GM12801 (cell line): ENCODE data around the gene OR2AT4.

Experiments
- CTCF ChIP-seq: IDR thresholded peaks from one replicate; pipeline ENCODE4 v1.5.1; 2011; ENCODE audit warnings: control low read depth; ENCODE audit not compliant: insufficient read length; ENCODE audit errors: extremely low read depth

Gene OR2AT4

DNA sequence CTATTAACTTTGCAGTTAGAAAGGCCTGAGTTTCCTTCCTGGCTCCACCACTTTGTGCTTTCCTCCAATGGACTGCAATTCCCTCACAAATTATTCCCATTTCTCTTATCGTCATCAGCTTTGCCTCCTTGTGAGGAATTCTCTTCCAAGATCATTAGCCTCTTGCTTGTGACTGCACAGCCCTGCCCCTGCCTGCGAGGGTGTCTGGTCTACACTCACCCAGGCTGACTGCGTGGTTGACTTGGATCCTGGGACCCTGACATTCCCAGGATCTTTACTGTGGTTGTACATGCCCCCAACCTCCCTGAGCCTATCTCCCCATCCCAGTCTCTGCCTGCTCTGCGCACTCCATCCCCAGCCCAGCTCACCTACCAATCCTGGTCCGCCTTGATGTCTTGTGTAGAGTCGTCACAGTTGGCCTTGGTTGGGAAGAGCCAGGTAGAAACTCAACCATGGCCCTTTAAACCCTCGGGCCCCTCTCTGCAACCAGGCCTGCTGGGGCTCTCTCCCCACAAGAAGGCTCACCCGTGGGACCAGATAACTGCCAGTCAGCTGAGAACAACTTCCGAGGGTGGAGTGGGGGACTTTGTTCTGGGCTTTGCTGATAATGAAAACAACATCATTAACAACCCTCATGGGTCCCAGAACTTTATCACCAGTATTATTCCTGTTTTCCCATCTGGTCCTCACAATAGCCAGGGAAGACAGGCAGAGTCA lies at the start of gene OR2AT4:
OR2AT4 (minus strand) TSS at position 421 of the 717 bp plus-strand sequence.
- no peak for TF ChIP-seq CTCF

DNA sequence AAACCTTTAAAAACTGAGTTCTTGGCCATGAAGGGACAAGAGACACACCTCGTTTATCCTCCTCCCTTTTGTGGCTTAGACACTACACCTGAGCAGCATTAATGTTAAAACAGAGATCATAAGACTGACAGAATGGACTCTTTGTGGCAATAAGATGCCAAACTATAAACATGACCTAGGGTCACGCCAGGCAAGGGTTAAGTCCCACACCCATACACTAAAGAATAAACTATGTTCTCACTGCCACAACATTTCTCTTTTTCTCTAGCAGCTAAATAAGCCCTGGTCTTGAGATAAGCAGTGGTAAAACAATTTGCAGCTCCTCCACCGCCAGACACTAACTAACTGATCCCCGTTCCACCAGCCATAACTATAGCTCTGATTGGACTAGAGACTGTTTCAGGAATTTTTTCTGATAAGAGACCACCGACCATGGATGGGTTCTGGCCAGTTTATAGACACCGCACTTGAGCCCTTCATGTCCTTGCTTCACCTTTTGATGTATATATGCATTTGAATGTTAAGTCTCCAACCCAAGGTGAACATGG lies 49.4 kb upstream of the OR2AT4 start:
- no peak for TF ChIP-seq CTCF

DNA sequence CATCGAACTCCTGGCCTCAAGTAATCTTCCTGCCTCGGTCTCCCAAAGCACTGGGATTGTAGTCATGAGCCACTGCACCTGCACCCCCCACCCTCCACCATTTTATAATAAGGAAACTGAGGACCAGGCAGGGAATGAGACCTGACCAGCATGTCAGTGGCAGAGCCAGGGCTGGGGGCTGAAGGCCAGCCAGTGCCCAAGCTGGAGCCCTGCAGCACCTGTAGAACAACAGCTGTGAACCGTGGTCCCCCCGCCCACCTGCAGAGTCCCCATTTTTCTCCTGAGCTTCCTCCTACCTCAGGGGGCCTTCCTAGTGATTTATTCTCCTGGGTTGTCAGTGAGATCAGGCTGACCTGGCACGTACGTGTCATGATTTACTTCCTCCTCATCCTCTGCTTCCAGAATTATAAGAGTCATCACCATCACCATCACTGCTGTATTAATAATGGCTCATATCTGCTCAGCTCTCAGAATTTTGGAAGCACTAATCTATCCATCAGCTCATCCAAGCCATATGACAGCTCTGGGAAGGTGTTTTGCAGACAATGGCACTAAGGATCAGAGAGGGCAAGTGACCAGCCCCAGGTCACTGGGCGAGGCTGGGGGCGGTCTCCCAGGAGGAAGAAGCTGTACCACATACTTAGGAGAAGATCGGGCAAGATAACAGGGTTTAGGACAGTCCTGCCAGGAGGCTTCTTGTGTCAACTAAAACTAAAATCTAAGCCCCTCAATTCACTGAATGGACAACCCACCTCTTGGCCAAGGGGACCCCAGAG lies 48.7 kb upstream of the OR2AT4 start:
- no peak for TF ChIP-seq CTCF

- no peak for TF ChIP-seq CTCF
Observed at GRCh38 chr11:75144716-75145014, 48.0 kb upstream of the OR2AT4 start.

- TF ChIP-seq CTCF = no peak
Observed at GRCh38 chr11:75143420-75143731, 46.7 kb upstream of the OR2AT4 start.

DNA sequence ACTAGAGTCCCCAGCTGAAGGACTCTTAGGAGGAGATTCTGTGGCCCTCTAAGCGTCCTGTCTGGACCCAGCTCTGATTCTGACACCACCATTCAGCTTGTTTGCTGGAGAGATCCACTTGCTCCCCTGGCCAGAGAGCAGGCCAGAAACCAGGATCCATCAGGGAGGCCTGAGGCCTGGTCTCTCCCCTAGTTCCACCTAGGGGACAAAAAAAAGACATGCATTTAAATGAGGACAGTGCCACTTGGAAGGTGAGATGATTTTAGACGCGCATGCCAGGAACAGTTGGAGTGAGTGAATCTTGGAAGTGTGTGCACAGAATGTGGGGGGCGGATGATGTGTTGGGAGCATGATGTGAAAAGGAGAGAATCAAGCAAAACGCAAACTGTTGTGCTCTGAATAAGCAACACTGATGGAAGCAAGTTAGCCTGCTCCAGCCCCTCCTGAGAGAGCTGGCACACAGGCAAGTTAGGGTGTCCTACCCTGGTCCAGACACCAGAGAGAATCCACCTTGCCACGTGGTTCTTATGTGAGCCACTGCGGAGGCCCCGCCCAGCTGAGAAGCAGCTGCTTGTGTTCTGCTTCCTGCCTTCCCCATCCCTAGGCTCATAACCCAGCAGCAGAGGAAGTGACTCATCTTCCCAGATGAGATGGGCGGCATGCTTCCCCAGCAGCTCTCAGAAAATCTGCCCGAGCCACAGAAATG lies 46.2 kb upstream of the OR2AT4 start:
- TF ChIP-seq CTCF = no peak

DNA sequence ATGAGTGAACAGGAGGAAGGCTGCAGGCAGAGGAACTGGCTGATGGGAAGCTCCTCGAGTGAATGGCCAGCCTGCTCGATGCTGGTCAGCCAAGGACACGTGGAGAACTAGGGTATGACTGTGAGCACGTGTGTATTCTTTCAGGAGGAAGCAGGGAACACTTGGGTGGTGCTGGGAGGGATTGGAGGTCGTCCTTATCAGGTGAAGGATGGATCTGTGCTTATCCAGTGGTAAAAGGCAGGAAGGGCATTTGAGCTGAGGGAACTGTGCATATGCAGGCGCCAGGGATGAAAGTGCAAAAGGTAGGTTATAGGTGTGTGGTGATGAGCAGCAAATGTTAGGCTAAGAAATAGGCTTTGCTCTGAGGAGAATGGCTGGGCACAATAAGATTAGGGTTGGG lies 44.5 kb upstream of the OR2AT4 start:
- no peak for TF ChIP-seq CTCF
